Keratinocyte (primary cell): ENCODE measurements around the gene AFMID. TPM values are rescaled to one million over a fixed set of nuclear protein-coding genes. Genes with fewer than 3 reads are reported as not detected.

ENCODE experiments used
- DNase-seq: peaks from one replicate; pipeline ENCODE4 v3.0.0-alpha.2; 2011; ENCODE audit warnings: low read depth, missing footprints, low spot score
- FAIRE-seq: peaks from 2 replicates; lab custom pipeline; 2011; peaks lifted over from hg19 to GRCh38; lab: Jason Lieb, UNC
- H2AFZ ChIP-seq: 2 replicates; pipeline ENCODE4 v1.6.0; 2012; ENCODE audit warnings: low read length, control low read depth, inconsistent platforms; ENCODE audit not compliant: control insufficient read depth
- H3K27ac ChIP-seq: 2 replicates; pipeline ENCODE4 v1.5.1; 2011; ENCODE audit warnings: low read length; ENCODE audit not compliant: control insufficient read depth, insufficient read depth
- H3K27me3 ChIP-seq: 3 replicates; pipeline ENCODE4 v1.6.0; 2011; ENCODE audit warnings: low read length; ENCODE audit not compliant: control insufficient read depth, insufficient read depth; ENCODE audit errors: extremely low read depth
- H3K36me3 ChIP-seq, 2 experiments: 2 replicates in 1 of 2; 3 replicates in 1 of 2; pipeline ENCODE4 v1.5.1; 2011; ENCODE audit warnings: low read length in 2 of 2, mild to moderate bottlenecking in 1 of 2; ENCODE audit not compliant: control insufficient read depth in 2 of 2, insufficient read depth in 2 of 2; ENCODE audit errors: extremely low read depth in 1 of 2
- H3K4me1 ChIP-seq: 3 replicates; pipeline ENCODE4 v1.5.1; 2011; ENCODE audit warnings: low read length; ENCODE audit not compliant: control insufficient read depth, insufficient read depth; ENCODE audit errors: extremely low read depth
- H3K4me2 ChIP-seq: 3 replicates; pipeline ENCODE4 v1.6.0; 2011; ENCODE audit warnings: low read depth, low read length; ENCODE audit not compliant: control insufficient read depth, insufficient read depth; ENCODE audit errors: extremely low read depth
- H3K4me3 ChIP-seq, 3 experiments: fragments of 200-600 bp in 1 of 3; sonication (generic) in 1 of 3; 2 replicates in 2 of 3; 3 replicates in 1 of 3; pipeline ENCODE4 v1.5.1; 2011 to 2016; ENCODE audit warnings: low read length in 3 of 3, mild to moderate bottlenecking in 3 of 3, control low read depth in 2 of 3, inconsistent platforms in 1 of 3, low read depth in 1 of 3, mixed read lengths in 1 of 3, mixed run types in 1 of 3, moderate library complexity in 1 of 3; ENCODE audit not compliant: control insufficient read depth in 2 of 3, insufficient read depth in 2 of 3; ENCODE audit errors: extremely low read depth in 1 of 3
- H3K79me2 ChIP-seq: 2 replicates; pipeline ENCODE4 v1.6.0; 2012; ENCODE audit warnings: low read length; ENCODE audit not compliant: control insufficient read depth, insufficient read depth
- H3K9ac ChIP-seq: 3 replicates; pipeline ENCODE4 v1.6.0; 2011; ENCODE audit warnings: low read length; ENCODE audit not compliant: control insufficient read depth, insufficient read depth; ENCODE audit errors: extremely low read depth
- H3K9me1 ChIP-seq: 3 replicates; pipeline ENCODE4 v1.6.0; 2011; ENCODE audit warnings: low read length; ENCODE audit not compliant: control insufficient read depth, insufficient read depth; ENCODE audit errors: extremely low read depth
- H3K9me3 ChIP-seq: 2 replicates; pipeline ENCODE4 v1.5.1; 2012; ENCODE audit warnings: low read depth, low read length; ENCODE audit not compliant: control insufficient read depth
- H4K20me1 ChIP-seq: 3 replicates; pipeline ENCODE4 v1.6.0; 2011; ENCODE audit warnings: low read length; ENCODE audit not compliant: control insufficient read depth, insufficient read depth; ENCODE audit errors: extremely low read depth
- EZH2 ChIP-seq: IDR thresholded peaks from one replicate; pipeline ENCODE4 v1.6.1; 2012; ENCODE audit warnings: inconsistent platforms, mild to moderate bottlenecking, low read length, moderate library complexity
- dilution Hi-C: fragments of 300-500 bp; cut with MboI; formaldehyde crosslinking; loops from one replicate; pipeline ENCODE4 v1.7.0; 2020; ENCODE audit warnings: low sequenced_read_pairs; ENCODE audit not compliant: extremely low pct_ligation_motif_present
- polyA plus RNA-seq, 5 experiments: library from polyadenylated mRNA; depleted of rRNA in 3 of 5; stranded (reverse) in 3 of 5; stranded (forward) in 1 of 5; unstranded in 1 of 5; fragments of >200 nt; gene quantifications; 1 replicate in 1 of 5; 2 replicates in 3 of 5; 3 replicates in 1 of 5; pipeline versions ENCODE4 v1.2.1 to v1.2.3, GENCODE V29; 2011 to 2012; ENCODE audit warnings: missing spikeins in 2 of 5, low read depth in 1 of 5, low replicate concordance in 1 of 5
- TF ChIP-seq, protein P1 (sequence below), 3 experiments: IDR thresholded peaks in 1 of 3; conservative IDR thresholded peaks in 1 of 3; optimal IDR thresholded peaks in 1 of 3; 2 replicates in 2 of 3; 3 replicates in 1 of 3; pipeline versions ENCODE3 to v1.5.1; 2011; ENCODE audit warnings: low read length in 3 of 3, mild to moderate bottlenecking in 3 of 3, moderate library complexity in 2 of 3, control low read depth in 1 of 3, inconsistent platforms in 1 of 3; ENCODE audit not compliant: insufficient read depth in 2 of 3; ENCODE audit errors: extremely low read depth in 1 of 3

The AFMID gene
- polyA plus RNA-seq, 1 donor (not counting 4 experiments of a cell fraction or from before 2014, with no cell fraction given): 21.6 TPM

GRCh38 chr17:78197147-78197832 is 10.1 kb downstream of the AFMID start:
- Histone ChIP-seq H3K4me1 (peaks cover 20% of the 10 kb centered on the region), H2AFZ (no peak overlapping the region), H3K9ac (no peak overlapping the region), H3K27me3 (no peaks in the 10 kb centered on the region), H3K4me3 (no peak overlapping the region), H3K79me2 (no peaks in the 10 kb centered on the region), H4K20me1 (no peaks in the 10 kb centered on the region), H3K9me3 (no peaks in the 10 kb centered on the region), H3K4me2 (peak overlapping the region; percentile 31), H3K27ac (peak overlapping the region; percentile 11), H3K36me3 (peaks cover 0 to 3% of the 10 kb centered on the region in 2 experiments), H3K9me1 (no peaks in the 10 kb centered on the region)
- TF ChIP-seq EZH2: no peak
- TF ChIP-seq, protein P1, sequence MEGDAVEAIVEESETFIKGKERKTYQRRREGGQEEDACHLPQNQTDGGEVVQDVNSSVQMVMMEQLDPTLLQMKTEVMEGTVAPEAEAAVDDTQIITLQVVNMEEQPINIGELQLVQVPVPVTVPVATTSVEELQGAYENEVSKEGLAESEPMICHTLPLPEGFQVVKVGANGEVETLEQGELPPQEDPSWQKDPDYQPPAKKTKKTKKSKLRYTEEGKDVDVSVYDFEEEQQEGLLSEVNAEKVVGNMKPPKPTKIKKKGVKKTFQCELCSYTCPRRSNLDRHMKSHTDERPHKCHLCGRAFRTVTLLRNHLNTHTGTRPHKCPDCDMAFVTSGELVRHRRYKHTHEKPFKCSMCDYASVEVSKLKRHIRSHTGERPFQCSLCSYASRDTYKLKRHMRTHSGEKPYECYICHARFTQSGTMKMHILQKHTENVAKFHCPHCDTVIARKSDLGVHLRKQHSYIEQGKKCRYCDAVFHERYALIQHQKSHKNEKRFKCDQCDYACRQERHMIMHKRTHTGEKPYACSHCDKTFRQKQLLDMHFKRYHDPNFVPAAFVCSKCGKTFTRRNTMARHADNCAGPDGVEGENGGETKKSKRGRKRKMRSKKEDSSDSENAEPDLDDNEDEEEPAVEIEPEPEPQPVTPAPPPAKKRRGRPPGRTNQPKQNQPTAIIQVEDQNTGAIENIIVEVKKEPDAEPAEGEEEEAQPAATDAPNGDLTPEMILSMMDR (optimal IDR thresholded peaks at IDR 0.05 in 1 of 3, IDR thresholded peaks at IDR 0.05 in 1 of 3, conservative IDR thresholded peaks at IDR 0.05 in 1 of 3; ENCODE audit: extremely low read depth in 1 of 3, insufficient read depth in 2 of 3, low read length in 3 of 3): no peak
- dilution Hi-C loops: no loop called here
- no peak for DNase-seq
- no peak for FAIRE-seq

DNA sequence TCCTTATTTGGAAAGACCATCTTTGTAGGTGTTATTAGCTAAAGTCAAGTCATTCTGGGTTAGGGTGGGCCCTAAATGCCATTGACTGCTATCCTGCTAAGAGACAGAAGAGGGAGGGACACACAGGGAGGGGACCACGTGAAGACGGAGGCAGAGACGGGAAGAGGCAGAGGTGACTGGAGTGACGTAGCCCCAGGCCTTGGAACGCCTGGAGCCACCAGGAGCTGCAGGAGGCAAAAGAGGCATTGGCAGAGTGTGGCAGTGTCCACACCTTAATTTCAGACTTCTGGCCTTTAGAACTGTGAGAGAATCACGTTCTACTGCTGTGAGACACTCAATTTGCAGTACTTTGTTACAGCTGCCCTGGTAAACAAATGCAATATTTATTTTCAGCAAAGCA is 13.3 kb downstream of the AFMID start:
- FAIRE-seq: no peak
- dilution Hi-C loops: no loop called here
- H3K9me1 ChIP-seq: no peaks in the 10 kb centered on the region
- no peaks in the 10 kb centered on the region for H4K20me1 ChIP-seq
- H3K36me3 ChIP-seq: peaks cover 0 to 13% of the 10 kb centered on the region in 2 experiments
- DNase-seq: no peak
- H2AFZ ChIP-seq: no peak overlapping the region
- H3K9ac ChIP-seq: no peak overlapping the region
- no peak overlapping the region for H3K4me2 ChIP-seq
- no peak overlapping the region for H3K27ac ChIP-seq
- H3K4me3 ChIP-seq: no peak overlapping the region
- no peaks in the 10 kb centered on the region for H3K27me3 ChIP-seq
- peaks cover 20% of the 10 kb centered on the region for H3K4me1 ChIP-seq
- no peak for TF ChIP-seq EZH2
- TF ChIP-seq, protein P1 (optimal IDR thresholded peaks at IDR 0.05 in 1 of 3, IDR thresholded peaks at IDR 0.05 in 1 of 3, conservative IDR thresholded peaks at IDR 0.05 in 1 of 3; ENCODE audit: extremely low read depth in 1 of 3, insufficient read depth in 2 of 3, low read length in 3 of 3): no peak
- H3K79me2 ChIP-seq: no peaks in the 10 kb centered on the region
- H3K9me3 ChIP-seq: no peaks in the 10 kb centered on the region
